H9 (cell line): ENCODE measurements around the gene CALHM1. TPM values are rescaled to one million over a fixed set of nuclear protein-coding genes. Genes with fewer than 3 reads are reported as not detected.

ENCODE experiments used
- DNase-seq: peaks from one replicate; pipeline ENCODE4 v3.0.0-alpha.2; 2017
- H2AFZ ChIP-seq: one replicate; pipeline ENCODE4 v1.6.1; 2013; ENCODE audit warnings: mild to moderate bottlenecking, low read length, control low read depth, moderate library complexity
- H2AK5ac ChIP-seq: 2 replicates; pipeline ENCODE4 v1.6.1; 2013; ENCODE audit warnings: low read length, control low read depth, mixed read lengths; ENCODE audit not compliant: insufficient read length
- H2BK120ac ChIP-seq: one replicate; pipeline ENCODE4 v1.6.1; 2013; ENCODE audit warnings: low read depth, mild to moderate bottlenecking, low read length, control low read depth, inconsistent platforms; ENCODE audit not compliant: poor library complexity, severe bottlenecking
- H2BK12ac ChIP-seq: 2 replicates; pipeline ENCODE4 v1.6.1; 2013; ENCODE audit warnings: low read length, control low read depth, mixed read lengths, low read depth; ENCODE audit not compliant: insufficient read length
- H2BK15ac ChIP-seq: 2 replicates; pipeline ENCODE4 v1.6.1; 2013; ENCODE audit warnings: low read depth, low read length, control low read depth
- H2BK20ac ChIP-seq: one replicate; pipeline ENCODE4 v1.6.1; 2013; ENCODE audit warnings: low read depth, mild to moderate bottlenecking, low read length, control low read depth, inconsistent platforms; ENCODE audit not compliant: poor library complexity, severe bottlenecking
- H2BK5ac ChIP-seq: 2 replicates; pipeline ENCODE4 v1.6.1; 2013; ENCODE audit warnings: low read length, control low read depth, mixed read lengths; ENCODE audit not compliant: insufficient read length
- H3K14ac ChIP-seq: 2 replicates; pipeline ENCODE4 v1.6.1; 2013; ENCODE audit warnings: low read length, control low read depth; ENCODE audit not compliant: insufficient read depth
- H3K18ac ChIP-seq: 2 replicates; pipeline ENCODE4 v1.6.1; 2013; ENCODE audit warnings: low read depth, mild to moderate bottlenecking, mixed read lengths, low read length, control low read depth; ENCODE audit not compliant: insufficient read length
- H3K23ac ChIP-seq: 2 replicates; pipeline ENCODE4 v1.6.1; 2013; ENCODE audit warnings: low read length, control low read depth, mixed read lengths, low read depth; ENCODE audit not compliant: insufficient read length
- H3K23me2 ChIP-seq: 2 replicates; pipeline ENCODE4 v1.6.1; 2013; ENCODE audit warnings: low read depth, mild to moderate bottlenecking, mixed read lengths, low read length, control low read depth; ENCODE audit not compliant: insufficient read length, poor library complexity, severe bottlenecking
- H3K27ac ChIP-seq: 2 replicates; pipeline ENCODE4 v1.5.1; 2013; ENCODE audit warnings: low read length, control low read depth, mixed read lengths, low read depth; ENCODE audit not compliant: insufficient read length
- H3K27me3 ChIP-seq: 2 replicates; pipeline ENCODE4 v1.6.1; 2013; ENCODE audit warnings: low read length, control low read depth, inconsistent platforms; ENCODE audit not compliant: insufficient read depth
- H3K4ac ChIP-seq: 2 replicates; pipeline ENCODE4 v1.6.1; 2013; ENCODE audit warnings: low read depth, mild to moderate bottlenecking, control low read depth, inconsistent platforms, low read length, moderate library complexity
- H3K4me1 ChIP-seq: 2 replicates; pipeline ENCODE4 v1.6.1; 2013; ENCODE audit warnings: low read length, control low read depth, inconsistent platforms; ENCODE audit not compliant: insufficient read depth
- H3K4me2 ChIP-seq: 2 replicates; pipeline ENCODE4 v1.6.1; 2013; ENCODE audit warnings: low read length, control low read depth, mixed read lengths; ENCODE audit not compliant: insufficient read length, insufficient read depth
- H3K56ac ChIP-seq: 2 replicates; pipeline ENCODE4 v1.6.1; 2013; ENCODE audit warnings: low read depth, mild to moderate bottlenecking, mixed read lengths, low read length, control low read depth; ENCODE audit not compliant: insufficient read length
- H3K79me1 ChIP-seq: 2 replicates; pipeline ENCODE4 v1.6.1; 2013; ENCODE audit warnings: low read depth, mild to moderate bottlenecking, moderate library complexity, low read length, control low read depth, inconsistent platforms; ENCODE audit not compliant: insufficient read depth, poor library complexity, severe bottlenecking
- H3K79me2 ChIP-seq: 2 replicates; pipeline ENCODE4 v1.6.1; 2013; ENCODE audit warnings: low read length, control low read depth, inconsistent platforms; ENCODE audit not compliant: insufficient read depth
- H3K9ac ChIP-seq: 2 replicates; pipeline ENCODE4 v1.6.1; 2013; ENCODE audit warnings: low read length, control low read depth, mixed read lengths; ENCODE audit not compliant: insufficient read length; ENCODE audit errors: extremely low read depth
- H3K9me3 ChIP-seq: one replicate; pipeline ENCODE4 v1.6.1; 2013; ENCODE audit warnings: low read depth, low read length, inconsistent platforms; ENCODE audit not compliant: control insufficient read depth
- H3T11ph ChIP-seq: one replicate; pipeline ENCODE4 v1.6.1; 2013; ENCODE audit warnings: mild to moderate bottlenecking, low read length, control low read depth, inconsistent platforms
- H4K20me1 ChIP-seq: one replicate; pipeline ENCODE4 v1.6.1; 2013; ENCODE audit not compliant: control insufficient read depth, insufficient read length, insufficient read depth
- H4K5ac ChIP-seq: 2 replicates; pipeline ENCODE4 v1.6.1; 2013; ENCODE audit warnings: low read depth, mild to moderate bottlenecking, mixed read lengths, low read length, control low read depth; ENCODE audit not compliant: insufficient read length
- H4K8ac ChIP-seq: replicated peaks from 2 replicates; pipeline ENCODE4 v1.6.1; 2013; ENCODE audit warnings: low read length, control low read depth, mixed read lengths, low read depth; ENCODE audit not compliant: insufficient read length
- H4K91ac ChIP-seq: 2 replicates; pipeline ENCODE4 v1.6.1; 2013; ENCODE audit warnings: low read depth, mild to moderate bottlenecking, moderate library complexity, mixed read lengths, low read length, control low read depth; ENCODE audit not compliant: insufficient read length
- H3K27ac Mint-ChIP-seq, 3 experiments: 2 replicates in 2 of 3; 3 replicates in 1 of 3; pipeline ENCODE4 v1.8.0; 2020 to 2021; ENCODE audit warnings: mixed read lengths in 3 of 3, mild to moderate bottlenecking in 1 of 3, moderate library complexity in 1 of 3
- H3K27me3 Mint-ChIP-seq: 2 replicates; pipeline ENCODE4 v1.8.0; 2021; ENCODE audit warnings: low read depth, mild to moderate bottlenecking, moderate library complexity, mixed read lengths
- H3K36me3 Mint-ChIP-seq, 3 experiments: 2 replicates in 2 of 3; 3 replicates in 1 of 3; pipeline ENCODE4 v1.8.0; 2020 to 2021; ENCODE audit warnings: low read depth in 3 of 3, mixed read lengths in 3 of 3; ENCODE audit not compliant: insufficient read depth in 1 of 3
- H3K4me1 Mint-ChIP-seq, 2 experiments: 2 replicates each; pipeline ENCODE4 v1.8.0; 2020; ENCODE audit warnings: mixed read lengths in 2 of 2
- H3K4me3 Mint-ChIP-seq, 2 experiments: 2 replicates in 1 of 2; 3 replicates in 1 of 2; pipeline ENCODE4 v1.8.0; 2020 to 2021; ENCODE audit warnings: mild to moderate bottlenecking in 2 of 2, mixed read lengths in 2 of 2, moderate library complexity in 1 of 2
- H3K9me3 Mint-ChIP-seq, 2 experiments: 2 replicates in 1 of 2; 3 replicates in 1 of 2; pipeline ENCODE4 v1.8.0; 2020; ENCODE audit warnings: mild to moderate bottlenecking in 2 of 2, mixed read lengths in 2 of 2, moderate library complexity in 1 of 2
- CTCF ChIP-seq: fragments of 200-600 bp; sonication (generic); conservative IDR thresholded peaks from 3 replicates; pipeline ENCODE4 v1.8.0; 2021; ENCODE audit warnings: antibody characterized with exemption, mild to moderate bottlenecking
- WGBS: extraction: QIAGEN DNeasy Blood & Tissue Kit; methylation state at CpG from one replicate; pipeline ENCODE4 v1.1.7; 2013; ENCODE audit warnings: missing lambda C conversion rate, low lambda C conversion rate, mixed read lengths; ENCODE audit not compliant: insufficient read length; ENCODE audit errors: extremely low coverage; 5-methylcytosine and 5-hydroxymethylcytosine counted together
- total RNA-seq: library from RNA; stranded (reverse); gene quantifications from 2 replicates; pipeline ENCODE4 v1.2.1, GENCODE V29; 2021

CALHM1 gene
- total RNA-seq, 1 experiment from 2014 or later: 0.13 TPM

- no peak overlapping the region for H3K23ac ChIP-seq
- no peaks in the 10 kb centered on the region for H3K9me3 Mint-ChIP-seq
- peaks cover 40 to 96% (median 82%) of the 10 kb centered on the region in 3 experiments for H3K36me3 Mint-ChIP-seq
- no peak overlapping the region for H2BK5ac ChIP-seq
- no peak overlapping the region for H2BK12ac ChIP-seq
- H4K91ac ChIP-seq: no peak overlapping the region
- no peaks in the 10 kb centered on the region; the same call in 1 of the 2 replicates for H3K79me2 ChIP-seq
- no peak overlapping the region for H3K9ac ChIP-seq
- no peaks in the 10 kb centered on the region for H3K23me2 ChIP-seq
- no peaks in the 10 kb centered on the region for H4K20me1 ChIP-seq
- no peak overlapping the region for H2BK15ac ChIP-seq
- no peak for TF ChIP-seq CTCF
- no peaks in the 10 kb centered on the region for H3K4me1 ChIP-seq
- H2BK20ac ChIP-seq: no peak overlapping the region
- H3K4ac ChIP-seq: no peak overlapping the region
- no peak overlapping the region for H2AFZ ChIP-seq
- no peak overlapping the region for H2AK5ac ChIP-seq
- no peak overlapping the region for H4K8ac ChIP-seq
- H3K27ac ChIP-seq: no peak overlapping the region
- H3K18ac ChIP-seq: no peak overlapping the region
- H3K79me1 ChIP-seq: no peaks in the 10 kb centered on the region
- H3K14ac ChIP-seq: no peak overlapping the region
- no peak overlapping the region for H3K4me2 ChIP-seq
- H3K4me1 Mint-ChIP-seq: no peaks in the 10 kb centered on the region
- H3T11ph ChIP-seq: no peak overlapping the region
- H3K9me3 ChIP-seq: no peaks in the 10 kb centered on the region
- no peak overlapping the region for H3K56ac ChIP-seq
- H2BK120ac ChIP-seq: no peak overlapping the region
- H3K27me3 Mint-ChIP-seq: no peaks in the 10 kb centered on the region
- H4K5ac ChIP-seq: no peak overlapping the region
- no peaks in the 10 kb centered on the region for H3K27me3 ChIP-seq
- no peak overlapping the region for H3K4me3 Mint-ChIP-seq
- 0 out of 7 replicates have a peak overlapping the region, but pooled peaks of 1 of the 3 experiments have one; percentile 40 for H3K27ac Mint-ChIP-seq
- no CpG with 5 or more reads among the region's 8 CpGs for WGBS
- DNase-seq: no peak
Observed at GRCh38 chr10:103431902-103432301, 26.8 kb downstream of the CALHM1 start.
